Activated T-helper 1 cell treated with anti-CD3 and anti-CD28 coated beads, Interleukin-12 subunit alpha, Interleukin-12 subunit beta, Interleukin-2, Interleukin-4 antibody, amounts not matched to agents 30 ng/mL and 10 ng/mL and 1 ng/mL, durations not matched to agents 14 hours and 24 hours and 36 hours (primary cell): ENCODE results near the gene OR8B4. TPM values are rescaled to one million over a fixed set of nuclear protein-coding genes. Genes with fewer than 3 reads are reported as not detected.
"Not testable (repeated sequence)": the region's sequence is repeated elsewhere in the genome, so short reads cannot be mapped to it uniquely, and the experiment has no call there.

Experiments used
- DNase-seq: peaks from one replicate; pipeline ENCODE4 v3.0.0; 2021; ENCODE audit warnings: low spot score
- H3K27ac Mint-ChIP-seq: one replicate; pipeline ENCODE4 v1.8.0; 2021; ENCODE audit warnings: mild to moderate bottlenecking, mixed read lengths
- H3K27me3 Mint-ChIP-seq: one replicate; pipeline ENCODE4 v1.8.0; 2022; ENCODE audit warnings: mild to moderate bottlenecking, moderate library complexity, mixed read lengths; ENCODE audit not compliant: insufficient read depth
- H3K36me3 Mint-ChIP-seq: one replicate; pipeline ENCODE4 v1.8.0; 2021; ENCODE audit warnings: low read depth, mixed read lengths
- H3K4me1 Mint-ChIP-seq: one replicate; pipeline ENCODE4 v1.8.0; 2021; ENCODE audit warnings: low read depth, mixed read lengths
- H3K4me3 Mint-ChIP-seq: one replicate; pipeline ENCODE4 v1.8.0; 2021; ENCODE audit warnings: mild to moderate bottlenecking, moderate library complexity, mixed read lengths
- H3K9me3 Mint-ChIP-seq: one replicate; pipeline ENCODE4 v1.8.0; 2021; ENCODE audit warnings: mixed read lengths
- intact Hi-C: fragments of 100-400 bp; cut with micrococcal nuclease; formaldehyde crosslinking; loops from one replicate; pipeline ENCODE4 v1.15.1; 2024
- total RNA-seq: library from RNA; stranded (reverse); gene quantifications from 2 replicates; pipeline ENCODE4 v1.2.3, GENCODE V29; 2022

The OR8B4 gene
- total RNA-seq, 1 donor from 2014 or later, result not detected

DNA sequence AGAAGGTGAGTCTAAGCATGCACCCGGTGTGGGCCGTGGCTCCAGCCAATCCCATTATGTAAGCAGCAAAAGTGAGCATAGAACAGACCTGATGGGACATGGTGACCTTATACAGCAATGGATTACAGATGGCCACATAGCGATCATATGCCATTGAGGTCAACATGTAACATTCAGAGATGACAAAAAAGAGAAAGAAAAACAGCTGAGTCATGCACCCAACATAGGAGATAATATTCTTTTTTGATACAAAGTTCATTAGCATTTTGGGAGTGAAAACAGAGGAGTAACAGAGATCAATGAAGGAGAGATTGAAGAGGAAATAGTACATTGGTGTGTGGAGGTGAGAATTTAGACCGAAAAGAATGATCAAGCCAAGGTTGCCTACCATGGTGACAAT is 27.8 kb downstream of the OR8B4 start:
- H3K4me1 Mint-ChIP-seq, H3K36me3 Mint-ChIP-seq, H3K27me3 Mint-ChIP-seq, H3K4me3 Mint-ChIP-seq, DNase-seq, H3K9me3 Mint-ChIP-seq, H3K27ac Mint-ChIP-seq, intact Hi-C loops: not testable (repeated sequence)

DNA sequence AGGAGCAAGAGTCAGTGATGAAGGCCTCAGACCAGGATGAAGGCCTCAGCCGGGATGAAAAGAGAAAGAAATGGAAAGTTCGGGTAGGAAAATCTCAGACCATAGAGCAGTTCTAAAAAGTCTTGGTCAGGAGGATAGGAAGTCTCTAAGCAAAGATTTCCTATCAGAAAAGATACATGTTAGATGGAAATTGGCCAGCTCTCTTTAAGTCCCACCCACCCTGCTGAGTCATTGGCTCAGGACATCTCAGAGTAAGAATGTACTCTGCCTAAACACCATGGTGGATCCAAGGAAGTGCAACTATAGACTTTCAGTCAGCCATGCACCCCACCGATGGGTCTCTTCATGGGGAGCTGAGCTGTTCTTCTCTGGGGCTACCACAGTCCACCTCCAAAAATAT is 30.3 kb downstream of the OR8B4 start:
- H3K4me3 Mint-ChIP-seq, result no peak overlapping the region
- no peaks in the 10 kb centered on the region for H3K9me3 Mint-ChIP-seq
- intact Hi-C loops, result no loop called here
- H3K36me3 Mint-ChIP-seq, result no peaks in the 10 kb centered on the region
- no peak overlapping the region for H3K27ac Mint-ChIP-seq
- H3K27me3 Mint-ChIP-seq, result no peaks in the 10 kb centered on the region
- no peaks in the 10 kb centered on the region for H3K4me1 Mint-ChIP-seq
- DNase-seq, result no peak

DNA sequence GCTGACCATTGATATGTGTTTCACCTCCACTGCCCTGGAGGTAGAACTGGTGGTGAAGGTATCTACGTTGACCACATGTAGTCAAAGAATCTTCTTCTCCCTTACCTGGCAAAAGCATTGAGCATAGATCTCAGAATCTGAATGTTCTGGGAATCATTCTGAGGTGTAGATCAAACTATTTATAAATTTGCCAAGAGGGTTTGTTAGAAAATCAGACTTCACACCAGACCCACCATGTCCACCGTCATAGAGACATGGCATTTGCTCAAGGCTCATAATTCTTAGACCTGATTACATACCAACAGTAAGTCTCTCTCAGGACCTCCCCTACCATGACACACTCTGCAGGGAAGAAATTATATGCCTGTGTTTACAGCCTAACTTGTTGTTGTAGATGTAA is 40.3 kb downstream of the OR8B4 start, which contains the start of gene OR8B2:
Gene OR8B2, minus strand, starts transcription at position 101 of the 400 bp plus-strand sequence. CDS start 1,156 bp downstream, outside the sequence.
- intact Hi-C loops, result no loop called here
- H3K27me3 Mint-ChIP-seq, result no peaks in the 10 kb centered on the region
- no peak within 1 kb of the TSS for H3K4me3 Mint-ChIP-seq
- H3K27ac Mint-ChIP-seq, result no peak within 1 kb of the TSS
- no peaks in the 10 kb centered on the region for H3K9me3 Mint-ChIP-seq
- DNase-seq, result no peak
- no peaks in the 10 kb centered on the region for H3K4me1 Mint-ChIP-seq
- no peaks in the 10 kb centered on the region for H3K36me3 Mint-ChIP-seq

DNA sequence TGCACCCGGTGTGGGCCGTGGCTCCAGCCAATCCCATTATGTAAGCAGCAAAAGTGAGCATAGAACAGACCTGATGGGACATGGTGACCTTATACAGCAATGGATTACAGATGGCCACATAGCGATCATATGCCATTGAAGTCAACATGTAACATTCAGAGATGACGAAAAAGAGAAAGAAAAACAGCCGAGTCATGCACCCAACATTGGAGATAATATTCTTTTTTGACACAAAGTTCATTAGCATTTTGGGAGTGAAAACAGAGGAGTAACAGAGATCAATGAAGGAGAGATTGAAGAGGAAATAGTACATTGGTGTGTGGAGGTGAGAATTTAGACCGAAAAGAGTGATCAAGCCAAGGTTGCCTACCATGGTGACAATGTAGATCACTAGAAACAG is 41.8 kb downstream of the OR8B4 start:
- H3K4me3 Mint-ChIP-seq, DNase-seq, H3K36me3 Mint-ChIP-seq, H3K27me3 Mint-ChIP-seq, intact Hi-C loops, H3K4me1 Mint-ChIP-seq, H3K9me3 Mint-ChIP-seq, H3K27ac Mint-ChIP-seq: not testable (repeated sequence)

DNA sequence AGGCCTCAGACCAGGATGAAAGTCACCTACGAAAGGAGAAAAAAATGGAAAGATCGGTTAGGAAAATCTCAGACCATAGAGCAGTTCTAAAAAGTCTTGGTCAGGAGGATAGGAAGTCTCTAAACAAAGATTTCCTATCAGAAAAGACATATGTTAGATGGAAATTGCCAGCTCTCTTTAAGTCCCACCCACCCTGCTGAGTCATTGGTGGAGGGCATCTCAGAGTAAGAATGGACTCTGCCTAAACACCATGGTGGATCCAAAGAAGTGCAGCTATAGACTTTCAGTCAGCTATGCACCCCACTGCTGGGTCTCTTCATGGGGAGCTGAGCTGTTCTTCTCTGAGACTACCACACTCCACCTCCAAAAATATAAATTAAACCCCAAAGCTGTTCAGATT is 44.1 kb downstream of the OR8B4 start:
- Mint-ChIP-seq H3K4me1 (no peaks in the 10 kb centered on the region), H3K4me3 (no peak overlapping the region), H3K9me3 (no peaks in the 10 kb centered on the region), H3K27me3 (no peaks in the 10 kb centered on the region), H3K36me3 (no peaks in the 10 kb centered on the region), H3K27ac (no peak overlapping the region)
- DNase-seq, result no peak
- intact Hi-C loops, result no loop called here

DNA sequence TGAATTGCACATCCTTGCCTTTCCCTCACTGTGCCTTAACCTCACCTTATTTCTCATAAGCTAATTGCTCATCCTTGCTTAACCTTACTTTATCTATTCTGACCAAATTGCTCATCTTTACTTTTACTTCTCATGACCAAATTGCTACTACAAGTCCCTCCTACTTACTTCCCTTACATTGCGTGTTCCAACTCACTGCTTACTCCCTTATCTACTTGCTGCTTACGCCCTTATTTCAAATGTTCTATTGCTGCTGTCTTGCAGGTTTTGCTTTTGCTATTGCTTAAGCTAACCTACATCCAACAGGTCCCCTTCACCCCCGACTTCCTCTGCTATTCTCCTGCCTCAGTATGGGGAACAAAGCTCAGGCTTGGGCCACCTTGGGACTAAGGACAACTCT is 48.4 kb downstream of the OR8B4 start:
- intact Hi-C loops, result no loop called here
- Mint-ChIP-seq H3K27me3 (no peaks in the 10 kb centered on the region), H3K4me1 (no peaks in the 10 kb centered on the region), H3K9me3 (no peaks in the 10 kb centered on the region), H3K4me3 (no peak overlapping the region), H3K27ac (no peak overlapping the region), H3K36me3 (no peaks in the 10 kb centered on the region)
- no peak for DNase-seq

Other genes with a start within 250 kb of the OR8B4 start
- not detected in 2 replicates for gene OR10D3, start 241.5 kb downstream of the OR8B4 start, total RNA-seq
- not detected in 2 replicates for gene OR8G1, start 183.8 kb downstream of the OR8B4 start, total RNA-seq
- not detected in 2 replicates for gene OR8G5, start 168.5 kb downstream of the OR8B4 start, total RNA-seq
- gene OR8D1, start 110.9 kb downstream of the OR8B4 start, total RNA-seq, result not detected in 2 replicates
- not detected in 2 replicates for gene OR8D2, start 104.7 kb downstream of the OR8B4 start, total RNA-seq
- not detected in 2 replicates for gene OR8B2, start 40.4 kb downstream of the OR8B4 start, total RNA-seq
- not detected in 2 replicates for gene OR8B3, start 25.8 kb downstream of the OR8B4 start, total RNA-seq
- gene OR8B8, start 20.8 kb upstream of the OR8B4 start, total RNA-seq, result not detected in 2 replicates
- gene OR8B12, start 118.8 kb upstream of the OR8B4 start, total RNA-seq, result not detected in 2 replicates
- not detected in 2 replicates for gene OR8A1, start 145.1 kb upstream of the OR8B4 start, total RNA-seq
- gene PANX3, start 186.6 kb upstream of the OR8B4 start, total RNA-seq, result not detected in 2 replicates
- 35.1 and 35.4 TPM in 2 replicates for gene TBRG1, start 198.0 kb upstream of the OR8B4 start, total RNA-seq
- gene SIAE, start 248.9 kb upstream of the OR8B4 start, total RNA-seq, result 4.9 and 5.2 TPM in 2 replicates
- 1.7 and 2.4 TPM in 2 replicates for gene SPA17, start 249.0 kb upstream of the OR8B4 start, total RNA-seq